C4-2B (cell line): Measurements from ENCODE around the gene SH3BGRL3.

Experiments
- H3K27ac ChIP-seq: fragments of 450-650 bp; 2 replicates; pipeline ENCODE4 v1.5.1; 2017
- CTCF ChIP-seq: fragments of 450-650 bp; conservative IDR thresholded peaks from 2 replicates; pipeline ENCODE4 v1.5.1; 2017; ENCODE audit warnings: mild to moderate bottlenecking
- ZFX ChIP-seq: fragments of 450-650 bp; IDR thresholded peaks from 2 replicates; pipeline ENCODE4 v1.6.1; 2017

The SH3BGRL3 gene

DNA sequence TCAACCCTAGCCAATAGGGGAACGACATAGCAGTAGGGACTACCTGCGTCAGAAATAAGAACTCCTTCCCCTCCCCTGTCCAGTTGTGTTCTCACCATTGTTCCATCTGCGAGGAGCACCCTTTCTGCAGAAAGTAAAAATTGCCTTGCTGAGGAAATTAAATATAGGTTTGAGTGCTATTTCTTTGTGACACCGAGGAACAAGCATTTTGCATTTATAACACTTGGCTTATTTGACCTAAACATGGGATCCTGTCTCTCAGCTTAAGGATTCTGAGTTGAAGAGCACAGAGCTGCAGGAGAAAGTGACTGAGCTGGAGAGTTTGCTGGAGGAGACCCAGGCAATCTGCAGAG lies 10.7 kb upstream of the SH3BGRL3 start:
- TF ChIP-seq ZFX (no peak), CTCF (no peak)
- H3K27ac ChIP-seq = no peak overlapping the region

- no peak for TF ChIP-seq ZFX
- H3K27ac ChIP-seq = peak overlapping the region; percentile 63; the same call in 1 of the 2 replicates
Measured at GRCh38 chr1:26274801-26275425, 5.0 kb upstream of the SH3BGRL3 start.

DNA sequence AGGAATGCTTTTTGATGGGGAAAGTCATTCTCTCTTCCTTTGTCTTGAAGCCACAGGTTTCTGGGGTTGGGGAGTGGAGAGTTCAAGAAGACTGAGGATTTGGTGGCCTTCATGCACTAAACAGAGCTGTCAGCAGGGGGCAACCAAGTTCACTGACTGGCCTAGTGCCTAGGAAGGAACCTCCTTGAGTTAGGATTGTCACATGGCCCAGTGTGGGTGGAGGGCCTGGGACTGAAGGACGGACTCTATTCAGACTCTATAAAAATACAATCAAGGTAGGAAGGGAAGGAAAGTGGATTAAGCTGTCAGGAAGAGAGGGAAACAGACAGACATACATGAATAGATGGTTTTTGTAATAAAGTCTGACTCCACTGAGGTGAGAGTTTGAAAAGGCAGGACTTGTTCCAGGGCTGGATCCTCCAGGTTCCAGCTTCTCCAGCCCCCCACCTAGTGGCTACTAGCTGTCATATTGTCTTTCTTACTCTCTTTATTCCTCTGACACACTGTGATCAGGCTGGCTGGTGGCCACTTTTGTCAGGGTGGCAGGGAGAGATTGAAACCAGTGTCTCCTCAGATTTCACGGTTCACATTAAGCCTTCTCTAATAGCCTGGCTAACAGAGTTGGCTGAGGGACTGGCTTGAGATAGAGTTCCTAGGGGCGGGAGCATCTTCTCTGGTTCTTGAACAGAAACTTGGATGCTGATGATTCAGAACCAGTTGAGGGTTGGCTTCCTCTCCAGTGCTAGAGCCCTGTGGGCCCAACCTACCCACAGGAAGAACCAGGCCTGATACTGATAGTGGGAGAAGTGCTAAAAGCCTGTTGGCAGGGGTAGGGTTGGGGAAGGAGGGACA lies 4.1 kb upstream of the SH3BGRL3 start:
- H3K27ac ChIP-seq = peak overlapping the region; percentile 63

GRCh38 chr1:26276432-26276838 lies 3.5 kb upstream of the SH3BGRL3 start:
- H3K27ac ChIP-seq = peak overlapping the region; percentile 63
- TF ChIP-seq ZFX = no peak
- TF ChIP-seq CTCF = no peak

More for the DNA sequence above, 4.1 kb upstream of the SH3BGRL3 start:
- TF ChIP-seq CTCF = peak; percentile 80
- no peak for TF ChIP-seq ZFX

DNA sequence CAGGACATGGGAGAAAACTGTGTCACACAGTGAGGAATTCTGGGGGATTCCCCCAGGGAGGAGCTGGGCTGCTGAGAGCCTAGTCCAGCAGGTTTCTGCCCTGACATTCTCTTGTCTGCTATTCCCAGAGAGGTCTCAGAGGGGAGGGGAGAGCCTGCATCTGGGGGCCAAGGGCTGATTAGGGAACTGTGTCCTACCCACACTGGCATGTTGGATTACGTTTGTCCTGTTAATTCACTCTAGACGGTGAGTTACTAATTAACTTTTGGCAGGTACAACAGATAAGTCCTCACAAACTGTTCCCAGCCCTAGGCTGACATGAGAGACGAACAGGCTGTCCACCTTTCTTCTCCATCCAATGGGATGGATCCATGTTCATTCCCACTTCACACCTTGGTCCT lies 2.6 kb upstream of the SH3BGRL3 start:
- H3K27ac ChIP-seq = no peak overlapping the region
- TF ChIP-seq CTCF (no peak), ZFX (no peak)

DNA sequence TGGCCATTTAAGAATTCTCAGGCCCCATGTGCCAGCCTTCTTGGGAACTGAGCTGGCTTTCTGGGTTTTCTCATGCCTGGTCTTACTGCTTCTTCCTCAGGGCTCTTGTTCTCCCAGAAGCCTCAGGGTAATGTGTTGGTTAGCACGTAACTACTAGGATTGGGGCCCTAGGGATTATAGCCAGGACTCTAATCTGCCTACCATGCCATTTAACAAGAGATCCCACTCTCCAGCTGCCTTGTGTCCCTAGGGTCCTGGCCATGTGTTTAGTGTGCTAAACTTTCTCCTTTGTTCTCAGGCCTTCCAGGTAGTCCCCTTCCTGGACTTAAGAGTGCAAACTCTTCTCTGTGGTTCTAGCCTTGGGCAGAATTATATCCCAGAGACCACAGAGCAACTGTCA lies 2.2 kb upstream of the SH3BGRL3 start:
- no peak overlapping the region for H3K27ac ChIP-seq
- TF ChIP-seq ZFX = no peak
- TF ChIP-seq CTCF = no peak

GRCh38 chr1:26278303-26278702 lies 1.6 kb upstream of the SH3BGRL3 start:
- TF ChIP-seq CTCF = no peak
- TF ChIP-seq ZFX = no peak
- H3K27ac ChIP-seq = no peak overlapping the region
